Measurements from ENCODE around the gene EYS. TPM values are rescaled to one million over a fixed set of nuclear protein-coding genes. Genes with fewer than 3 reads are reported as not detected.

The EYS gene
- total RNA-seq, 1 experiment from 2014 or later: not detected

GRCh38 chr6:65191471-65191870 is 515.6 kb downstream of the EYS start:
- Histone ChIP-seq H3K4me1 (ENCODE audit: control insufficient read depth in 1 of 2, insufficient read depth in 2 of 2, low read length in 2 of 2) (no peaks in the 10 kb centered on the region), H3K9ac (ENCODE audit: low read length) (no peak overlapping the region), H3K9me2 (ENCODE audit: insufficient read depth) (no peaks in the 10 kb centered on the region), H3K79me2 (ENCODE audit: insufficient read depth, low read length) (no peaks in the 10 kb centered on the region), H3K4me2 (ENCODE audit: low read length) (no peak overlapping the region), H3K27me3 (ENCODE audit: insufficient read depth, low read length) (no peaks in the 10 kb centered on the region), H4K20me1 (ENCODE audit: insufficient read depth) (no peaks in the 10 kb centered on the region), H3K4me3 (replicated peaks in 1 of 2; ENCODE audit: low read depth in 1 of 2, low read length in 2 of 2) (no peak overlapping the region), H2AFZ (ENCODE audit: low read depth, low read length, poor library complexity, severe bottlenecking) (no peak overlapping the region), H3K9me3 (ENCODE audit: control insufficient read depth in 1 of 2, insufficient read depth in 1 of 2, low read depth in 1 of 2, low read length in 2 of 2) (peaks cover 0 to 17% of the 10 kb centered on the region in 2 experiments; a peak in 3 of 4 replicates), H3K27ac (ENCODE audit: low read depth, low read length) (no peak overlapping the region), H3K36me3 (ENCODE audit: control insufficient read depth in 1 of 2, insufficient read depth in 2 of 2, low read length in 2 of 2) (no peaks in the 10 kb centered on the region)
- ChIA-PET RAD21 (ENCODE audit: low non-redundant PET in 1 of 2, low total read pairs in 2 of 2, uncharacterized antibody in 2 of 2, unreplicated experiment in 2 of 2) (no interaction called here), POLR2A (no interaction called here), CTCF (no interaction called here)
- no peak for DNase-seq (ENCODE audit: low read depth, low spot score)
- no TSS peak for BruUV-seq (replicated peaks)
- TF ChIP-seq CEBPB (IDR thresholded peaks at IDR 0.05; ENCODE audit: low read depth) (no peak), SRF (IDR thresholded peaks at IDR 0.05; ENCODE audit: low read depth) (no peak), POLR2A (IDR thresholded peaks at IDR 0.05; ENCODE audit: borderline replicate concordance, extremely low read depth, insufficient read depth, insufficient read length) (no peak), YY1 (IDR thresholded peaks at IDR 0.05; ENCODE audit: extremely low read depth, insufficient replicate concordance, low read depth, low read length) (no peak), ATF3 (IDR thresholded peaks at IDR 0.05) (no peak), FOSL1 (IDR thresholded peaks at IDR 0.05; ENCODE audit: low read depth) (no peak), EZH2phosphoT487 (IDR thresholded peaks at IDR 0.05; ENCODE audit: borderline replicate concordance) (no peak)
- intact Hi-C loops (cut with micrococcal nuclease): no loop called here
- ATAC-seq: no peak

DNA sequence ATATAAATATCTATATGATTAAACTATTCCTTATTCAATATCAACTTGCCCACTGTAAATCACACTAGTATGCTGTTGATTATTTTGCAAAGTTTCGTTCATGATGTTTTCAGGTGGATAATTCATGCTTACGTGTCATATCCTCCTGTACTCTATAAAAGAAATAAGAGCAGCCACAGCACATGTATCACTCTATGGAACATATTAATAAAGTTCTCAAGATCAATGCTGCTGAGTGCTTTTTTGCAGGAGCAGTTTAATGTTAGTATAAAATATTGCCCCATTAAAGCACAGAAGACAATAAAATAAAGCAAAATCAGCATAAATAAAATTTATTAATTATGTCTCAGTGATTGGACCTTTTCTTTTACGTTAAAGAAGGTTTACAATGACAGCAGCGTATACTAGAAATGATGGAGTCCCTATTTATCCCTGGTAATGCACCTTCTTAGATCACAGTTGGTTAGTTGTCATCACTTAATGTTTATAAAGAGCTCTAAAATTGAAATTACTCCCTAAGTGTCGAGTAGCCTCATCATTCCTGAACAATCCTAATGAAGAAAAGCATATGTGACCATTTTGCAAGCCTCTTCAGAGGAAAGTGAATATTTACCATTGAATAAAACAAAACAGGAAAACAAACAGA is 517.7 kb downstream of the EYS start:
- Histone ChIP-seq H3K9me3 (ENCODE audit: control insufficient read depth in 1 of 2, insufficient read depth in 1 of 2, low read depth in 1 of 2, low read length in 2 of 2) (peaks cover 0 to 24% of the 10 kb centered on the region in 2 experiments; a peak in 3 of 4 replicates), H3K9me2 (ENCODE audit: insufficient read depth) (no peaks in the 10 kb centered on the region), H3K4me1 (ENCODE audit: control insufficient read depth in 1 of 2, insufficient read depth in 2 of 2, low read length in 2 of 2) (no peaks in the 10 kb centered on the region), H3K4me2 (ENCODE audit: low read length) (no peak overlapping the region), H4K20me1 (ENCODE audit: insufficient read depth) (no peaks in the 10 kb centered on the region), H3K36me3 (ENCODE audit: control insufficient read depth in 1 of 2, insufficient read depth in 2 of 2, low read length in 2 of 2) (no peaks in the 10 kb centered on the region), H3K27ac (ENCODE audit: low read depth, low read length) (no peak overlapping the region), H3K4me3 (replicated peaks in 1 of 2; ENCODE audit: low read depth in 1 of 2, low read length in 2 of 2) (no peak overlapping the region), H3K27me3 (ENCODE audit: insufficient read depth, low read length) (no peaks in the 10 kb centered on the region), H3K9ac (ENCODE audit: low read length) (no peak overlapping the region), H3K79me2 (ENCODE audit: insufficient read depth, low read length) (no peaks in the 10 kb centered on the region), H2AFZ (ENCODE audit: low read depth, low read length, poor library complexity, severe bottlenecking) (no peak overlapping the region)
- intact Hi-C loops (cut with micrococcal nuclease): no loop called here
- ChIA-PET RAD21 (ENCODE audit: low non-redundant PET in 1 of 2, low total read pairs in 2 of 2, uncharacterized antibody in 2 of 2, unreplicated experiment in 2 of 2) (no interaction called here), POLR2A (no interaction called here), CTCF (no interaction called here)
- no TSS peak for BruUV-seq (replicated peaks)
- ATAC-seq (no peak), DNase-seq (ENCODE audit: low read depth, low spot score) (no peak)
- TF ChIP-seq CTCF (IDR thresholded peaks at IDR 0.05 in 2 of 3, conservative IDR thresholded peaks at IDR 0.05 in 1 of 3; ENCODE audit: borderline replicate concordance in 1 of 3, insufficient read depth in 1 of 3, low read depth in 2 of 3, low read length in 2 of 3): no peak
- TF ChIP-seq, protein P1, sequence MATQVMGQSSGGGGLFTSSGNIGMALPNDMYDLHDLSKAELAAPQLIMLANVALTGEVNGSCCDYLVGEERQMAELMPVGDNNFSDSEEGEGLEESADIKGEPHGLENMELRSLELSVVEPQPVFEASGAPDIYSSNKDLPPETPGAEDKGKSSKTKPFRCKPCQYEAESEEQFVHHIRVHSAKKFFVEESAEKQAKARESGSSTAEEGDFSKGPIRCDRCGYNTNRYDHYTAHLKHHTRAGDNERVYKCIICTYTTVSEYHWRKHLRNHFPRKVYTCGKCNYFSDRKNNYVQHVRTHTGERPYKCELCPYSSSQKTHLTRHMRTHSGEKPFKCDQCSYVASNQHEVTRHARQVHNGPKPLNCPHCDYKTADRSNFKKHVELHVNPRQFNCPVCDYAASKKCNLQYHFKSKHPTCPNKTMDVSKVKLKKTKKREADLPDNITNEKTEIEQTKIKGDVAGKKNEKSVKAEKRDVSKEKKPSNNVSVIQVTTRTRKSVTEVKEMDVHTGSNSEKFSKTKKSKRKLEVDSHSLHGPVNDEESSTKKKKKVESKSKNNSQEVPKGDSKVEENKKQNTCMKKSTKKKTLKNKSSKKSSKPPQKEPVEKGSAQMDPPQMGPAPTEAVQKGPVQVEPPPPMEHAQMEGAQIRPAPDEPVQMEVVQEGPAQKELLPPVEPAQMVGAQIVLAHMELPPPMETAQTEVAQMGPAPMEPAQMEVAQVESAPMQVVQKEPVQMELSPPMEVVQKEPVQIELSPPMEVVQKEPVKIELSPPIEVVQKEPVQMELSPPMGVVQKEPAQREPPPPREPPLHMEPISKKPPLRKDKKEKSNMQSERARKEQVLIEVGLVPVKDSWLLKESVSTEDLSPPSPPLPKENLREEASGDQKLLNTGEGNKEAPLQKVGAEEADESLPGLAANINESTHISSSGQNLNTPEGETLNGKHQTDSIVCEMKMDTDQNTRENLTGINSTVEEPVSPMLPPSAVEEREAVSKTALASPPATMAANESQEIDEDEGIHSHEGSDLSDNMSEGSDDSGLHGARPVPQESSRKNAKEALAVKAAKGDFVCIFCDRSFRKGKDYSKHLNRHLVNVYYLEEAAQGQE (IDR thresholded peaks at IDR 0.05; ENCODE audit: low read depth): no peak
- no peak for TF ChIP-seq ZNF274 (IDR thresholded peaks at IDR 0.05; ENCODE audit: low read depth, low read length)
- no peak for TF ChIP-seq POLR2AphosphoS5 (IDR thresholded peaks at IDR 0.05; ENCODE audit: low read depth, low read length)
- no peak for TF ChIP-seq ZBTB33 (IDR thresholded peaks at IDR 0.05; ENCODE audit: extremely low read depth, insufficient replicate concordance, low read length)
